Coronary artery (tissue), 2 donors: ENCODE data around the gene RPS2.
"Not testable (repeated sequence)": the region's sequence is repeated elsewhere in the genome, so short reads cannot be mapped to it uniquely, and the experiment has no call there.

ENCODE experiments used
- DNase-seq: peaks from one replicate; pipeline ENCODE4 v3.0.0-alpha.2; 2017; ENCODE audit warnings: low spot score
- H3K27ac ChIP-seq, 2 donors: fragments of 200-600 bp; sonication (generic); one replicate each; pipeline ENCODE4 v1.5.1; 2016 to 2019
- H3K4me3 ChIP-seq: fragments of 200-600 bp; sonication (generic); 2 replicates; pipeline ENCODE4 v1.5.1; 2016; ENCODE audit warnings: mild to moderate bottlenecking, moderate library complexity
- CTCF ChIP-seq: fragments of 200-600 bp; sonication (generic); IDR thresholded peaks from one replicate; pipeline ENCODE4 v1.5.1; 2019; ENCODE audit warnings: antibody characterized with exemption

RPS2 gene

GRCh38 chr16:1941162-1942046, 23.2 kb downstream of the RPS2 start:
- Histone ChIP-seq H3K27ac (peak overlapping the region in 1 of 2 donors; percentile 88), H3K4me3 (peak overlapping the region; percentile 91)
- TF ChIP-seq CTCF = no peak
- no peak for DNase-seq

- TF ChIP-seq CTCF = no peak
- no peak for DNase-seq
- Histone ChIP-seq H3K27ac (no peak overlapping the region), H3K4me3 (no peak overlapping the region)
Measured at GRCh38 chr16:1940273-1941161, 24.1 kb downstream of the RPS2 start.

- DNase-seq, H3K4me3 ChIP-seq, H3K27ac ChIP-seq: not testable (repeated sequence)
Measured at GRCh38 chr16:1939833-1940232, 24.8 kb downstream of the RPS2 start.

GRCh38 chr16:1938910-1939309, 25.7 kb downstream of the RPS2 start:
- DNase-seq = no peak
- Histone ChIP-seq H3K27ac (peak overlapping the region in 1 of 2 donors; percentile 24), H3K4me3 (no peak overlapping the region)
- no peak for TF ChIP-seq CTCF

- H3K4me3 ChIP-seq = no peak overlapping the region
- TF ChIP-seq CTCF = no peak
- peak overlapping the region in 1 of 2 donors; percentile 24 for H3K27ac ChIP-seq
- DNase-seq = no peak
Measured at GRCh38 chr16:1938316-1938715, 26.3 kb downstream of the RPS2 start.

- Histone ChIP-seq H3K27ac (no peak overlapping the region), H3K4me3 (no peak overlapping the region)
- no peak for TF ChIP-seq CTCF
- DNase-seq = no peak
Measured at GRCh38 chr16:1936945-1937479, 27.6 kb downstream of the RPS2 start.

- Histone ChIP-seq H3K27ac (no peak overlapping the region), H3K4me3 (no peak overlapping the region)
- TF ChIP-seq CTCF = no peak
- no peak for DNase-seq
Measured at GRCh38 chr16:1933097-1933661, 31.4 kb downstream of the RPS2 start.
